GM12878 (cell line): ENCODE results near the gene MAPKAPK2.

ENCODE experiments used
- CTCF ChIP-seq, 3 experiments: IDR thresholded peaks in 2 of 3; conservative IDR thresholded peaks in 1 of 3; 2 replicates each; pipeline ENCODE4 v1.5.1; 2011; ENCODE audit warnings: low read depth in 3 of 3, low read length in 3 of 3, mild to moderate bottlenecking in 3 of 3, control low read depth in 2 of 3, moderate library complexity in 2 of 3, inconsistent platforms in 1 of 3, mixed read lengths in 1 of 3; ENCODE audit not compliant: control insufficient read depth in 2 of 3, insufficient read depth in 1 of 3; ENCODE audit errors: extremely low read depth in 1 of 3
- NFYA ChIP-seq: IDR thresholded peaks from 2 replicates; pipeline ENCODE4 v1.6.1; 2011; ENCODE audit warnings: low read depth, mild to moderate bottlenecking, low read length, improper control_type of control experiment, borderline replicate concordance

GRCh38 chr1:206702803-206703202 lies 18.1 kb downstream of the MAPKAPK2 start:
- no peak for TF ChIP-seq CTCF (IDR thresholded peaks at IDR 0.05 in 2 of 3, conservative IDR thresholded peaks at IDR 0.05 in 1 of 3; ENCODE audit: control insufficient read depth in 2 of 3, extremely low read depth in 1 of 3, insufficient read depth in 1 of 3, low read depth in 3 of 3, low read length in 3 of 3)
- no peak for TF ChIP-seq NFYA
